GM18505 (cell line): ENCODE measurements around the gene ARSD.
"Not testable (repeated sequence)": the region's sequence is repeated elsewhere in the genome, so short reads cannot be mapped to it uniquely, and the experiment has no call there.

ENCODE experiments used
- ATAC-seq: cut with Tn5 transposase; IDR thresholded peaks from one replicate; pipeline ENCODE4 v1.9.1; 2021; ENCODE audit not compliant: unreplicated experiment
- POLR2A ChIP-seq: IDR thresholded peaks from 4 replicates; pipeline ENCODE4 v1.6.1; 2011; ENCODE audit warnings: borderline replicate concordance; ENCODE audit not compliant: insufficient read depth, insufficient read length; ENCODE audit errors: extremely low read depth

Gene ARSD, protein sequence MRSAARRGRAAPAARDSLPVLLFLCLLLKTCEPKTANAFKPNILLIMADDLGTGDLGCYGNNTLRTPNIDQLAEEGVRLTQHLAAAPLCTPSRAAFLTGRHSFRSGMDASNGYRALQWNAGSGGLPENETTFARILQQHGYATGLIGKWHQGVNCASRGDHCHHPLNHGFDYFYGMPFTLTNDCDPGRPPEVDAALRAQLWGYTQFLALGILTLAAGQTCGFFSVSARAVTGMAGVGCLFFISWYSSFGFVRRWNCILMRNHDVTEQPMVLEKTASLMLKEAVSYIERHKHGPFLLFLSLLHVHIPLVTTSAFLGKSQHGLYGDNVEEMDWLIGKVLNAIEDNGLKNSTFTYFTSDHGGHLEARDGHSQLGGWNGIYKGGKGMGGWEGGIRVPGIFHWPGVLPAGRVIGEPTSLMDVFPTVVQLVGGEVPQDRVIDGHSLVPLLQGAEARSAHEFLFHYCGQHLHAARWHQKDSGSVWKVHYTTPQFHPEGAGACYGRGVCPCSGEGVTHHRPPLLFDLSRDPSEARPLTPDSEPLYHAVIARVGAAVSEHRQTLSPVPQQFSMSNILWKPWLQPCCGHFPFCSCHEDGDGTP

DNA sequence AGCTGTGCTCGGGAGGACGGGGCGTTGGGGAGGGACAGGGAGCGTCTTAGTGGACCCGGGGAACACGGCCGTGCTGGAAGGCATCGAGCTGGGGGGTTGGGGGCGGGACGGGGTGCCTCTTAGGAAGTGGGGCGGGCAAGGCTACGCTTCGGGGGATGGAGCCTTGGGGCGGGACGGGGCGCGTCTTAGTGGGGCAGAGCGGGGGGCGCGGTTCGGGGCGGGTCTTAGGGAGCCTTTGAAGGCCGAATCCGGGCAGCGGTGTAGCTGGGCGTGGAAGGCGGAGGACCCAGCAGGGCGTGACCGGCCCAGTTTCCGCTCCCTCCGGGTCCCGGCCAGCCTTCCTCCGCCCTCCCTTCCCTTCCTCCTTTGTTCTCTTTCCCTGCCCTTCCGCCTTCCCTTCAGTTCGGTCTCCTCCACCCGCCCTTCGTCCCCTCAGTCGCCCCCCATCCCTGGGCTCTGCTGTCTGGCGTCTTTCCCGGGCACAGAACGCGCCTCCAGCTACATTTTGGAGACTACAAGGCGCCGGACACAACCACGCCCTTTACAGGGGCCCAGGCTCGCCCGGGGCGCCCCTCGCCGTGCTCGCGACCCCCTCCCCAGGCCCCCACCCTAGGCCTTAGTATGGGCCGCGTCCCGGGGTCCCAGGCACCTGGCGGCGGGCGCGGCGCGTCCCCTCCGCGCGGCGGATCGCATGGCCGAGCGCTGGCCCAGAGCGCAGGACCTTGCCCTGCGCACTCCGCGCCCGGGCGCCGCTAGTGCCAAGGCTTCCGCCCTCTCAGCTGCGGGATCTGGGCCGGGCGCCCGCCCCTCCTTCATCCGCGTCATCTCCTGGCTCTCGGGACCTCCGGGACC is at the start of gene ARSD:
TSS of gene ARSD (minus strand) at position 757 of the 852 bp plus-strand sequence. CDS start at position 693, 64 bp downstream.
- TF ChIP-seq POLR2A = peak; percentile 22
- peak; percentile 88 for ATAC-seq

DNA sequence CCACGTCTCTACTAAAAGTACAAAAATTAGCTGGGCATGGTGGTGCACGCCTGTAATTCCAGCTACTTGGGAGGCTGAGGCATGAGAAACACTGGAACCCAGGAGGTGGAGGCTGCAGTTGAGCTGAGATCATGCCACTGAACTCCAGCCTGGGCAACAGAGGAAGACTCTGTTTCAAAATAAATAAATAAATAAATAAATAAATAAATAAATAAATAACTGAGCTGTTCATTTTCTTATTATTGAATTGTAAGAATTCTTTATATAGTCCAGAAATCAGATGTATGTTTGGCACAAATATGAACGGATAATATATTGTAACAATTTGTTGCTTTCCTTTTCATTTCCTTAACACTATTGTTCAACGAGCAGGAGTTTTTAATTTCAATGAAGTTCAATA is 49.5 kb upstream of the ARSD start:
- not testable (repeated sequence) for ATAC-seq

DNA sequence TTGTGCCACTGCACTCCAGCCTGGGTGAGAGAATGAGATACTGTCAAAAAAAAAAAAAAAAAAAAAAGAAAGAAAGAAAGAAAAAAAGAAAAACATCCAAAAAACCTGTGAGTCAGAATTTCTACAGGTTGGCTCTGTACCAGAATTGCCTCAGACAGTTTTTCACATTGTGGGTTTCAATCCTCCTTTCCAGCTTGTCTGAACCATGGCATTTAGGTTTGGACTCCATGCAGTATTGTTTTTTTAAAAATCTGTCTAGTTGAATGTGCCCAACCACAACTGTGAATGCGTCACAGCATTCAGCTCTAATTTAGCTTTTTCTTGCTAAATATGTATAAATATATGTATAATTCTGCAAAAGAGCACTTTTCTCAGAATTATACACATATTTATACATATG is 45.8 kb upstream of the ARSD start:
- no peak for ATAC-seq
- TF ChIP-seq POLR2A = no peak

DNA sequence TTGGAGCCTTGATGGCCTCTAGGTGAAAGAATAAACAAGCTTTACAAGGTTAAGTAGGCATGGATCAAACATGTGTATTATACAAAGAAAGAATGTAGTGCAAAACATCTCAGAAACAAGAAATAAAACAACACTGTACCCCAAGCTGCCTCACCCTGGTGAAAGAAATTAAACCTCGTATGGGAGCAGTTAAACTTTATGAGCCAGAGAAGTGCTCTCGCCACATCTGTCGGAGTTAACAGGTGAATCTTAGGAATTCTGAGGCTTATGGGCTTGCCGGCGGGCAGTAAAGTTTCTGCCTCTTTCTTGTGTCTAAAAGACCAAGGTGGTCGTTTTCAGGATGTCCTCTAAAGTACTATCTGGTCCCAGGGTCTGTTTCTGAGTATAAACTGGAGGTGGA is 43.3 kb upstream of the ARSD start:
- ATAC-seq = no peak
- no peak for TF ChIP-seq POLR2A

DNA sequence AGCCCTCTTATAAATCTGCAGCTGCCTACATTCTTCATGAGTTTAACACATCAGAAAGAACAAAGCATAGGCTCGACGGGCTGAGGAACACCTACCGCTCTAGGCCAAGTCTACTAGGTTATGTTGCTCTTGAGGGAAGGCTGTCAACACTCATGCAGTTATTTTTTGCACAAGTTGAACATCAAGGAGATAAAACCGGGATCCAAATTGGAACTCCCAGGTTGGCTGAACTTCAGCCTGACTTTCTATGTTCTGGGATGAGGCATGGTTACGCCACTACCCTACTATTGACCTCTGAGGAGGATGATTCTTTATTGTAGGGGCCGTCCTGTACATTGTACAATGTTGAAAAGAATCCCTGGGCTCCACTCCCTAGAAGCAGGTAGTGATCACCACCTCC is 39.9 kb upstream of the ARSD start:
- no peak for ATAC-seq
- no peak for TF ChIP-seq POLR2A

DNA sequence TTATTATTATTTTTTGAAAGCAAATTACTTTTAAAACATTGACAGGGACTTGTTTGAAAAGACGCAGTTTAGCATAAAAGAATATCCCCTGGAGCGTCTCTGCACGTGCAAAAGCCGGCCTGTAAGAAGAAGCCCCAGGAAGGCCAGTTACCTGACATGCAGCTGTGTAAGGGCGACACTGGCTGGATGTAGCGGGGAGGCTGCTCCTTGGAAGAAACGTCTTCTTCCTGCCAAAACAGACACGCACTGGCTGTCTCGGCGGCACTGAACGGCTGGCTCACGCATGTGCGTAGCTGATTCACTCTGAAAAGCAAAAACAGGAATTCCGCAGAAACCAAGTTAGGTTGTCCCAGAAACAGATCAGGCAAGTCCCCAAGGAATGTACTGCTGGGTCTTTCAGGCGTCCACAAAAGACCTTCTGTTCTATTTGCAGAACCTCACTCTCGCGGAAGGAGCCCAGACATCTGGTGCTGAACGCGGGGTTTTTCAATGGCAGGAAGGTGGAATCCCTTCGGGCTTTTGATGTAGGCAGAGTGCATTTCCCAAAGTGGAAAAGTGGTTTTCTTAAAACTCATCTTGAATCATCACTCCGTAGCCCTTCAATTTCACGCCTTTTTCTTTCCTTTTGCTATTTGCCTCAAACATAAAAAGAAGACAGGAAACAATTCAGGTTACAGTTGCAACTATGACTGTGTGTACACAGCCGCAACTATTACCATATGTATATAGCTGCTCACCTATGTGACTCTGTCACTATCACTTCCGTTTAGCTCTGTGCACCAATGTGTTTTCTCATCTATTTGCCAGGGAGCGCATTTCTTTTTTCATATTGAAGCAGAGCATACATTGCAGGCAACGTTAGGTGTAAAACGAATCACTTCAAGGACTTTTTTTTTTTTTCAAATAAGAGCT is 39.1 kb upstream of the ARSD start:
- ATAC-seq = no peak
- no peak for TF ChIP-seq POLR2A

DNA sequence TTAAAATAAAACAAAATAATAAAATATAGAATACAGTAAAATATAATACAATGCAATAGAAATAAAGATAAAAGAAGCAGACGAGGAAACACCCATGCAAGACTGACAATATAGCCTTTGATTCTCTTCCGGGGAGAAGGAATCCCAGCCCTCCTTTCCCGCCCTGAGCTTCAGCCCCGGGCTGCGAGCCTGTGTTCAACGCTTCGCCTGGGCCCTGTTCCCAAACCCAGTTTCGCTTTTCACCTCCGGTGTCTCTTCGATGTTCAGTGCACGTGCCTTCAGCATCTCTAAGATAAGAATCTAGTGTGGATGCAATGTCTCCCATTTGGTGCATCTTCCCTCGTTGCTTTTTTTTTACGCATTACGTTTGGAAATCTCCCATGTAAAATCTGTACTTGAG is 38.4 kb upstream of the ARSD start:
- no peak for ATAC-seq
- TF ChIP-seq POLR2A = no peak

DNA sequence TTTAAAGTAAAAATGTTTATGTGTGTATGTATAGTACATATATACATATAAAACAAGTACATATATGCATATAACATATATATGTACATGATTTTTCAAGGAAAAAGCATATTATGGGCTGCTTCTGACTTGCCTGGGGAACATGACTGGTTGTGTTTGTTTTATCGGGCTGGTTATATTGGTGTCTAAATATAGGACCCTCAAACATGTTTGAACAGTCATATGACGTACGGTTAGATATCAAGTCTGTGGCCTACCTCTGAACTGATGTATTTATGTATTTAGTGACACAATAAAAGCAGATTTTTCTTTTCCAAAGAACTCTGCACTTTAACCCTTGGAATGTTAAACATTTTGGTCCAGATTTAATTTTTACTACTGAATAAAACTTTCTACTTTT is 37.9 kb upstream of the ARSD start:
- ATAC-seq = no peak

DNA sequence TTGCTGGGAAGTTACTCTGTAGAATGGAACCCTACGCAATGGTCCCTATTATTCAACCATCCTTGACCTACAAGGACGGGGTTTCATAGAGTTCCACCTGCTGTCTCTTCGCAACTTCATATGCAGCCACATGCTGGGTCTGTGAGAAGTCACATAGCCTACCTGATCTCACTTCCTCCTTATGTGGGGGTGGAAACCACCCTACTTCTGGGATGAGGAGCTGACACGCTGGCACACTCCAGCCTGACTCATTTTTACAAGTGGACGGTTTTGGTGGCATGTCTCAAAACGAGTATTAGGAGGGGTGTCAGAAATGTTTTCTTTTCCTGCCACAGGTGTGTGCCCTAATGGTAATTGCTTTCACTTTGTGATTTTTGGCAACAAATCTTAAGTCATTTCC is 36.8 kb upstream of the ARSD start:
- TF ChIP-seq POLR2A = no peak
- peak; percentile 89 for ATAC-seq

More for the DNA sequence above, 37.9 kb upstream of the ARSD start:
- no peak for TF ChIP-seq POLR2A

DNA sequence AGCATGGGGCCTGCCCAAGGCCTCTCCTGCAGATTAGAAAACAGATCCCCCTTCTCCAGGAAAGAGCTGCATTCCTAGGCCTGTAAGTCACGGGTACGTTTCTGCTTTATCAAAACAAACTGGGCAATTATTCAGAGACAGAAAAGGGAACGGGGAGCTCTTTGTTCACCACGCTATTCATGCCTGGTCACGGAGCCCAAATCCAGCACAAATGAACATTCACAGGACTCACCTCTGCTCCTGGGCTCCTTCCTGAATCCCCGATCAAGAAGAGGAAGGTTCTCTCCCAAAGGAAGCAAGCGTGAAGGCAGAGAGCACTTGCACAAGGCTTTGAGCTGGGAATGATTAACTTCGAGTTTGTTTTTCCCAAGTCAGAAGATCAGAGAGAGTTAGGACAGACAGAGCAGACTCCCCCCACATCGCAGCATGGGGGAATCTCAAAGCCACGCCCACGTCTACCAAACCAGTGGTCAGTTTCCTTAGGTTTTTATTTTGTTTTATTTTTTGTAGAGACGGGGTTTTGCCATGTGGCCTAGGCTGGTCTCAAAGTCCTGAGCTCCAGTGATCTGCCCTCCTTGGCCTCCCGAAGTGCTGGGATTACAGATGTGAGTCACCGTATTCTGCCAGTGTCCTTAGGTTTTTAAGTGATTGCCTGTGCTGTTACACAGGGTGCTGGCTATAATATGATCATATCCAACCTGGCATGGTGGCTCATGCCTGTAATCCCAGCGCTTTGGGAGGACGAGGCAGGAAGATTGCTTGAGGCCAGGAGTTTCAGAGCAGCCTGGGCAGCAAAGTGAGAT is 35.1 kb upstream of the ARSD start:
- not testable (repeated sequence) for ATAC-seq

DNA sequence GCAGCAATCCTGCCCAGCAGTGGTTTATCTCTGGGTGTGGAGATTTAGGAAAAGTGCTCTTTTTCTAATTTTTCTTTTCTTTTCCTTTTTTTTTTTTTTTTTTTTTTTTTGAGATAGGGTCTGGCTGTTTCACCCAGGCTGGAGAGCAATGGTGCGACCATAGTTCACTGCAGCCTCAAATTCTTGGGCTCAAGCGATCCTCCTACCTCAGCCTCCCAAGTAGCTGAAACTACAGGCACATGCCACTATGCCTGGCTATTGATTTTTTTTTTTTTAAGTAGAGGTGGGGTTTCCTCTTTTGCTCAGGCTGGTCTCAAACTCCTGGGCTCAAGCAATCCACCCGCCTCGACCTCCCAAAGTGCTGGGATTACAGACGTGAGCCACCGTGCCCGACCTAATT is 34.3 kb upstream of the ARSD start:
- ATAC-seq = not testable (repeated sequence)

DNA sequence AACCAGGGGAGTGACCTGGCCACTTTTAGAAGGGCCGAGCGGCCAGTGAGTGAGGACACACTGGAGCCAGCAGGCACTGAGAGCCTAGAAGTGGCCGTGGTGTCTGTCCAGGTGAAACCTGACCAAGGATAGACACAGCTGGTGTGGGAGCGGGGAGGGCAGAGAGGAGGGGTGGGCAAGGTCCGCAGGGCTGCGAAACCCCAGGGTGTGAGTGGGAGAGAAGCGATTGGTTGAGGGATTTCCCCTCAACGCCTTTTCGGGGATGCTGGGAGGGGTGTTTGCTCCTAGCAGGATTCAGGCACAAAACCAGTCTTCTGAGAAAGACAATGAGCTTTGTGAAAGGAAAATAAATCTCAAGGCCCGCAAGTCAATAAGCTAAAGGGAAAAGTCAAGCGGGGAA is 33.2 kb upstream of the ARSD start:
- TF ChIP-seq POLR2A = no peak
- no peak for ATAC-seq
